ENCODE measurements around the gene SCO2. TPM values are rescaled to one million over a fixed set of nuclear protein-coding genes. Genes with fewer than 3 reads are reported as not detected.

The SCO2 gene
- total RNA-seq, 1 experiment from 2014 or later: 7.0 TPM

DNA sequence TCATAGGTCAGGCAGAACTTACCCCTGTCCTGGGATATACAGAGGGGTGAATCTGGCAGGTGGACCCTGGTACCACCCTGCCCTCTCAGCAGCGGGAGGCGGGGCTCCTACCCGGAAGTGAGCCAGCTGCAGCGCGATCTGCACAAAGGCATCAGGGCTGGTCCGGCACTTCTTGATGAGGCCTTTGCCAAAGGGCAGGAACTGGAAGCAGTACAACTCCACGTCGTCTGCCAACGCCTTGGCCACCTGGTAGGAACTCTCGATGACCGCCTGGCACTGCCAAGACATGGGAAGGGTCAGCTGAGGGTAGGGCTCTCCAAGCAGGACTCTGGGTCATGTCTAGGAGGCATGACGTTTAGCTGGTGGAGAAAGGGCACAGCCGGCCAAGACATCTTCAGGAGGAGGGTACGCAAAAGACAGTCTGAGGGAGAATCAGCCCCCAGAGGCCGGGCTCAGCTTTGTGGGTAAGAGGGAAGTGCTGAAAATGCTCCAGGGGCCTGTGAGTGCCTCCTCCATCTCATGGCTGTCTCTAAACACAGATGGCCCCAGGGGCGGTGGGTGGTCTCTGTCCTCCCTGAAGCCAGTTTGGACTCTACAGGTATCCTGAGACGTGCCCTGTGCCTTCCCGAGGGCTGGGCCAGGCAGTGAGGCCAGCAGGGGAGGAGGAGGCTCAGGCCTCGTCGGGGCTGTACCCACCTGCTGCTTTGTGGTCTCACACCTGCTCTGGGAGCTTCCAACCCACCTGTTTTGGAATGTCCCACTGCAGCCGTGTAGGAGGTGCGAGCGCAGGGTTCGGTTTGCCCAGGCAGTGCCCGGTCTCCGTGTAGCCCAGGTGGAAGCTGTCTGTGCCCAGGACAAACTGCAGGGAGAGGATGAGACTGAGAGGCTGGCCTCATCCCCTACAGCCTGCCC, 46.1 kb upstream of the SCO2 start:
- DNase-seq (ENCODE audit: low read depth, low spot score): no peak
- ChIA-PET POLR2A (no interaction called here), CTCF (interaction anchor here (1.2 kb wide), 1 partner anchor 9 kb away, joined by 9 read pairs; the partner anchor contains the start of gene SYCE3)

DNA sequence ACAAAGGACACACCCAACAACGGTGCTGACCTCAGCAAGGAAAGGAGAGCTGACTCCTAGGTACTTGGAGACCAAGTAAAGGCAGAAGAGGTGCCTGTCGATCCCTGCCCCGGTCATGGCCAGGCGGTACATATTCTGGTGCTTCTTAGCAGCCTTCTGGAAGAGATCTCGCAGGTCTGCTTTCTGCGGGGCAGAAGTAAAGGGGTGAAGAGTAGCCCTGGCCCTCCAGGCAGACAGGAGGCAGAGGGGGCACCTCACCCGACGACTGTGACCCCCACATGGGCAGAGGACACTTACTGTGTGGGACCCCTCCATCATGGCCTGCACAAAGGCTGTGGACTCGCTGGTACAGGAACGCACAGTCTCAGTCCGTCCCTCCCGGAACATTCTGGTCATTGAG, 45.5 kb upstream of the SCO2 start:
- ATAC-seq (no peak), DNase-seq (ENCODE audit: low read depth, low spot score) (no peak)
- H3K9me2 ChIP-seq (ENCODE audit: insufficient read depth): no peaks in the 10 kb centered on the region
- no peaks in the 10 kb centered on the region for H3K27me3 ChIP-seq (ENCODE audit: insufficient read depth, low read length)
- no peak overlapping the region for H3K4me2 ChIP-seq (ENCODE audit: low read length)
- H3K79me2 ChIP-seq (ENCODE audit: insufficient read depth, low read length): no peaks in the 10 kb centered on the region
- ChIA-PET RAD21 (ENCODE audit: low non-redundant PET in 1 of 2, low total read pairs in 2 of 2, uncharacterized antibody in 2 of 2, unreplicated experiment in 2 of 2) (no interaction called here), POLR2A (no interaction called here), CTCF (no interaction called here)
- no peak overlapping the region for H3K9ac ChIP-seq (ENCODE audit: low read length)
- no peak overlapping the region for H3K4me3 ChIP-seq (replicated peaks in 1 of 2; ENCODE audit: low read depth in 1 of 2, low read length in 2 of 2)
- peaks cover 0 to 5% of the 10 kb centered on the region in 2 experiments; a peak in 1 of 4 replicates for H3K36me3 ChIP-seq (ENCODE audit: control insufficient read depth in 1 of 2, insufficient read depth in 2 of 2, low read length in 2 of 2)
- H3K9me3 ChIP-seq (ENCODE audit: control insufficient read depth in 1 of 2, insufficient read depth in 1 of 2, low read depth in 1 of 2, low read length in 2 of 2): no peaks in the 10 kb centered on the region
- H3K4me1 ChIP-seq (ENCODE audit: control insufficient read depth in 1 of 2, insufficient read depth in 2 of 2, low read length in 2 of 2): no peaks in the 10 kb centered on the region; a peak in 1 of 4 replicates
- intact Hi-C loops (cut with micrococcal nuclease): no loop called here
- TF ChIP-seq ZNF274 (IDR thresholded peaks at IDR 0.05; ENCODE audit: low read depth, low read length) (no peak), POLR2A (IDR thresholded peaks at IDR 0.05; ENCODE audit: borderline replicate concordance, extremely low read depth, insufficient read depth, insufficient read length) (no peak), ZBTB33 (IDR thresholded peaks at IDR 0.05; ENCODE audit: extremely low read depth, insufficient replicate concordance, low read length) (no peak), MAX (IDR thresholded peaks at IDR 0.05) (no peak), FOSL1 (IDR thresholded peaks at IDR 0.05; ENCODE audit: low read depth) (no peak), POLR2AphosphoS5 (IDR thresholded peaks at IDR 0.05; ENCODE audit: low read depth, low read length) (no peak), ZFX (IDR thresholded peaks at IDR 0.05) (no peak)
- TF ChIP-seq, protein P1, sequence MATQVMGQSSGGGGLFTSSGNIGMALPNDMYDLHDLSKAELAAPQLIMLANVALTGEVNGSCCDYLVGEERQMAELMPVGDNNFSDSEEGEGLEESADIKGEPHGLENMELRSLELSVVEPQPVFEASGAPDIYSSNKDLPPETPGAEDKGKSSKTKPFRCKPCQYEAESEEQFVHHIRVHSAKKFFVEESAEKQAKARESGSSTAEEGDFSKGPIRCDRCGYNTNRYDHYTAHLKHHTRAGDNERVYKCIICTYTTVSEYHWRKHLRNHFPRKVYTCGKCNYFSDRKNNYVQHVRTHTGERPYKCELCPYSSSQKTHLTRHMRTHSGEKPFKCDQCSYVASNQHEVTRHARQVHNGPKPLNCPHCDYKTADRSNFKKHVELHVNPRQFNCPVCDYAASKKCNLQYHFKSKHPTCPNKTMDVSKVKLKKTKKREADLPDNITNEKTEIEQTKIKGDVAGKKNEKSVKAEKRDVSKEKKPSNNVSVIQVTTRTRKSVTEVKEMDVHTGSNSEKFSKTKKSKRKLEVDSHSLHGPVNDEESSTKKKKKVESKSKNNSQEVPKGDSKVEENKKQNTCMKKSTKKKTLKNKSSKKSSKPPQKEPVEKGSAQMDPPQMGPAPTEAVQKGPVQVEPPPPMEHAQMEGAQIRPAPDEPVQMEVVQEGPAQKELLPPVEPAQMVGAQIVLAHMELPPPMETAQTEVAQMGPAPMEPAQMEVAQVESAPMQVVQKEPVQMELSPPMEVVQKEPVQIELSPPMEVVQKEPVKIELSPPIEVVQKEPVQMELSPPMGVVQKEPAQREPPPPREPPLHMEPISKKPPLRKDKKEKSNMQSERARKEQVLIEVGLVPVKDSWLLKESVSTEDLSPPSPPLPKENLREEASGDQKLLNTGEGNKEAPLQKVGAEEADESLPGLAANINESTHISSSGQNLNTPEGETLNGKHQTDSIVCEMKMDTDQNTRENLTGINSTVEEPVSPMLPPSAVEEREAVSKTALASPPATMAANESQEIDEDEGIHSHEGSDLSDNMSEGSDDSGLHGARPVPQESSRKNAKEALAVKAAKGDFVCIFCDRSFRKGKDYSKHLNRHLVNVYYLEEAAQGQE (IDR thresholded peaks at IDR 0.05; ENCODE audit: low read depth): no peak
- no TSS peak for BruUV-seq (replicated peaks)
- H4K20me1 ChIP-seq (ENCODE audit: insufficient read depth): no peaks in the 10 kb centered on the region
- no peak overlapping the region for H3K27ac ChIP-seq (ENCODE audit: low read depth, low read length)
- no peak overlapping the region for H2AFZ ChIP-seq (ENCODE audit: low read depth, low read length, poor library complexity, severe bottlenecking)

More for the DNA sequence above, 46.1 kb upstream of the SCO2 start:
- Histone ChIP-seq H3K27me3 (ENCODE audit: insufficient read depth, low read length) (no peaks in the 10 kb centered on the region), H3K9me2 (ENCODE audit: insufficient read depth) (no peaks in the 10 kb centered on the region), H2AFZ (ENCODE audit: low read depth, low read length, poor library complexity, severe bottlenecking) (no peak overlapping the region), H3K36me3 (ENCODE audit: control insufficient read depth in 1 of 2, insufficient read depth in 2 of 2, low read length in 2 of 2) (peaks cover 0 to 5% of the 10 kb centered on the region in 2 experiments; a peak in 1 of 4 replicates), H3K4me1 (ENCODE audit: control insufficient read depth in 1 of 2, insufficient read depth in 2 of 2, low read length in 2 of 2) (no peaks in the 10 kb centered on the region; a peak in 1 of 4 replicates), H3K9ac (ENCODE audit: low read length) (no peak overlapping the region), H3K79me2 (ENCODE audit: insufficient read depth, low read length) (no peaks in the 10 kb centered on the region), H4K20me1 (ENCODE audit: insufficient read depth) (no peaks in the 10 kb centered on the region), H3K4me2 (ENCODE audit: low read length) (no peak overlapping the region), H3K4me3 (replicated peaks in 1 of 2; ENCODE audit: low read depth in 1 of 2, low read length in 2 of 2) (no peak overlapping the region), H3K9me3 (ENCODE audit: control insufficient read depth in 1 of 2, insufficient read depth in 1 of 2, low read depth in 1 of 2, low read length in 2 of 2) (no peaks in the 10 kb centered on the region), H3K27ac (ENCODE audit: low read depth, low read length) (no peak overlapping the region)
- no peak for ATAC-seq
- BruUV-seq (replicated peaks): no TSS peak
- TF ChIP-seq RAD21 (IDR thresholded peaks at IDR 0.05; ENCODE audit: low read depth) (no peak), EGR1 (IDR thresholded peaks at IDR 0.05; ENCODE audit: low read depth) (no peak), SP1 (IDR thresholded peaks at IDR 0.05; ENCODE audit: low read depth) (no peak), ZFX (IDR thresholded peaks at IDR 0.05) (no peak), CBX3 (IDR thresholded peaks at IDR 0.05; ENCODE audit: low read depth) (no peak), ZNF274 (IDR thresholded peaks at IDR 0.05; ENCODE audit: low read depth, low read length) (no peak), CEBPB (IDR thresholded peaks at IDR 0.05; ENCODE audit: low read depth) (no peak), FOSL1 (IDR thresholded peaks at IDR 0.05; ENCODE audit: low read depth) (no peak), ELF1 (IDR thresholded peaks at IDR 0.05; ENCODE audit: borderline replicate concordance, low read depth) (no peak)
- TF ChIP-seq, protein P2, sequence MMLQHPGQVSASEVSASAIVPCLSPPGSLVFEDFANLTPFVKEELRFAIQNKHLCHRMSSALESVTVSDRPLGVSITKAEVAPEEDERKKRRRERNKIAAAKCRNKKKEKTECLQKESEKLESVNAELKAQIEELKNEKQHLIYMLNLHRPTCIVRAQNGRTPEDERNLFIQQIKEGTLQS (IDR thresholded peaks at IDR 0.05): no peak
- RAD21 ChIA-PET (ENCODE audit: low non-redundant PET in 1 of 2, low total read pairs in 2 of 2, uncharacterized antibody in 2 of 2, unreplicated experiment in 2 of 2): no interaction called here
- intact Hi-C loops (cut with micrococcal nuclease): no loop called here

All from HCT116 (cell line).